Stimulated activated CD8-positive, alpha-beta memory T cell treated with anti-CD3 and anti-CD28 coated beads, Interleukin-15, amount 100 ng/mL, for 1 hour (primary cell): Measurements from ENCODE around the gene MORN3.
"Not testable (repeated sequence)": the region's sequence is repeated elsewhere in the genome, so short reads cannot be mapped to it uniquely, and the experiment has no call there.

Experiments used
- DNase-seq: peaks from one replicate; pipeline ENCODE4 v3.0.0-alpha.2; 2020; ENCODE audit warnings: low read depth

The MORN3 gene

GRCh38 chr12:121669521-121669900, at the start of gene MORN3:
Gene MORN3 (minus strand): TSS chr12:121669654. CDS start chr12:121669483, 171 bp downstream.
- no peak for DNase-seq

GRCh38 chr12:121718653-121719239, 49.3 kb upstream of the MORN3 start:
- DNase-seq = no peak

GRCh38 chr12:121717041-121717699, 47.7 kb upstream of the MORN3 start:
- DNase-seq = no peak

- DNase-seq = no peak
Measured at GRCh38 chr12:121715862-121716435, 46.5 kb upstream of the MORN3 start.

GRCh38 chr12:121715055-121715454, 45.6 kb upstream of the MORN3 start:
- DNase-seq = not testable (repeated sequence)

GRCh38 chr12:121713793-121714192, 44.3 kb upstream of the MORN3 start:
- no peak for DNase-seq

- DNase-seq = no peak
Measured at GRCh38 chr12:121713257-121713777, 43.9 kb upstream of the MORN3 start.

GRCh38 chr12:121712461-121713256, 43.2 kb upstream of the MORN3 start, which contains the start of gene TMEM120B:
Gene TMEM120B (plus strand): TSS chr12:121712752. CDS start chr12:121712896, 144 bp downstream.
- peak; percentile 65 for DNase-seq

- no peak for DNase-seq
Measured at GRCh38 chr12:121712190-121712460, 42.7 kb upstream of the MORN3 start.

- no peak for DNase-seq
Measured at GRCh38 chr12:121711361-121712189, 42.1 kb upstream of the MORN3 start.

- DNase-seq = no peak
Measured at GRCh38 chr12:121709478-121709961, 40.1 kb upstream of the MORN3 start.

GRCh38 chr12:121709064-121709424, 39.6 kb upstream of the MORN3 start:
- DNase-seq = not testable (repeated sequence)

GRCh38 chr12:121708313-121709063, 39.0 kb upstream of the MORN3 start:
- no peak for DNase-seq

GRCh38 chr12:121705514-121705913, 36.1 kb upstream of the MORN3 start:
- no peak for DNase-seq

- DNase-seq = no peak
Measured at GRCh38 chr12:121702944-121703343, 33.5 kb upstream of the MORN3 start.

GRCh38 chr12:121701667-121702277, 32.3 kb upstream of the MORN3 start:
- no peak for DNase-seq

- DNase-seq = not testable (repeated sequence)
Measured at GRCh38 chr12:121697861-121698260, 28.4 kb upstream of the MORN3 start.

- no peak for DNase-seq
Measured at GRCh38 chr12:121697093-121697698, 27.7 kb upstream of the MORN3 start.

- DNase-seq = no peak
Measured at GRCh38 chr12:121693155-121693687, 23.8 kb upstream of the MORN3 start.

- DNase-seq = not testable (repeated sequence)
Measured at GRCh38 chr12:121692744-121693143, 23.3 kb upstream of the MORN3 start.
